GM23248 (cell line): ENCODE measurements around the gene CTNNBIP1.

Experiments used
- EZH2 ChIP-seq: fragments of 200-600 bp; sonication (generic); IDR thresholded peaks from 2 replicates; pipeline ENCODE4 v1.6.1; 2018; ENCODE audit warnings: antibody characterized with exemption, mild to moderate bottlenecking; ENCODE audit not compliant: insufficient read depth, poor library complexity, severe bottlenecking
- EZH2phosphoT487 ChIP-seq: fragments of 200-600 bp; sonication (generic); IDR thresholded peaks from 2 replicates; pipeline ENCODE4 v1.6.1; 2018; ENCODE audit warnings: antibody characterized with exemption, moderate library complexity, mild to moderate bottlenecking, low read depth; ENCODE audit not compliant: insufficient read depth

GRCh38 chr1:9942939-9943788, 33.1 kb upstream of the CTNNBIP1 start, which contains the start of the genes LZIC and NMNAT1:
- no peak for TF ChIP-seq EZH2
- TF ChIP-seq EZH2phosphoT487, result no peak
